Lower leg skin (tissue), 4 donors: ENCODE measurements around the gene SLC25A33. TPM values are rescaled to one million over a fixed set of nuclear protein-coding genes. Genes with fewer than 3 reads are reported as not detected.

Experiments
- DNase-seq, 2 donors: peaks; one replicate each; pipeline ENCODE4 v3.0.0-alpha.2; 2019; ENCODE audit warnings: low spot score in 2 of 2
- H3K4me3 ChIP-seq: fragments of 200-600 bp; sonication (generic); 2 replicates; pipeline ENCODE4 v1.5.1; 2017; ENCODE audit warnings: mild to moderate bottlenecking, low read depth; ENCODE audit not compliant: poor library complexity, severe bottlenecking
- POLR2A ChIP-seq, 2 donors: fragments of 450-650 bp; IDR thresholded peaks; one replicate each; pipeline ENCODE4 v1.6.1; 2016 to 2017; ENCODE audit warnings: antibody characterized with exemption in 2 of 2, mild to moderate bottlenecking in 1 of 2, moderate library complexity in 1 of 2
- WGBS, 2 donors: methylation state at CpG; one replicate each; pipeline ENCODE4 v1.1.5; 2018; 5-methylcytosine and 5-hydroxymethylcytosine counted together
- intact Hi-C: fragments of 100-400 bp; cut with DNase I; formaldehyde crosslinking; loops from one replicate; pipeline ENCODE4 v1.15.0; 2023; ENCODE audit warnings: low total_unique reads
- total RNA-seq, 4 donors: library from RNA; depleted of rRNA; stranded (reverse); fragments of >200 nt; gene quantifications; one replicate each; pipeline ENCODE4 v1.1.0, GENCODE V29; 2016
- TF ChIP-seq, protein P1 (sequence below), 3 donors: fragments of 450-650 bp; IDR thresholded peaks; one replicate each; pipeline ENCODE4 v1.5.1; 2016; ENCODE audit warnings: antibody characterized with exemption in 3 of 3, mild to moderate bottlenecking in 3 of 3, moderate library complexity in 2 of 3

The SLC25A33 gene
- total RNA-seq, 4 donors from 2014 or later: 2.2 to 6.9 (median 4.8) TPM

DNA sequence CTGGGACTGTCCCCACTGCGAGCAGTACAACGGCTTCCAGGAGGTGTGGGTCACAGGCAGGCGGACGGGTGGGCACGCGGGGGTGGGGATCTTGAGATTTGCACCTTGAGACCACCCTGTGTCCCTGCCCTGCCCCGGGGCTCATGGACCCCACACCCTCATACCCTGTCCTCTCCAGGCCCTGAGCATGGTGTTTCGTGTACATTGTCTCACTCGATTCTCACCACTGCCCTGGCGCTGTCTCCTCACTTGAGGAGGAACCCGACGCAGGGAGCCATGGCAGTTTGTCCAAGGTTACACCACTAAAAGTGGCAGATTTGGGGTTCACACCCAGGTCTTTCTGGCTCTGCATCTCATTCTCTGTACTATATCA is 56.7 kb downstream of the SLC25A33 start:
- WGBS, 2 donors: 90 to 93% methylated on average over 12 of the region's 12 CpGs
- no peak for DNase-seq
- intact Hi-C loops: no loop called here
- H3K4me3 ChIP-seq: no peak overlapping the region
- TF ChIP-seq, protein P1, sequence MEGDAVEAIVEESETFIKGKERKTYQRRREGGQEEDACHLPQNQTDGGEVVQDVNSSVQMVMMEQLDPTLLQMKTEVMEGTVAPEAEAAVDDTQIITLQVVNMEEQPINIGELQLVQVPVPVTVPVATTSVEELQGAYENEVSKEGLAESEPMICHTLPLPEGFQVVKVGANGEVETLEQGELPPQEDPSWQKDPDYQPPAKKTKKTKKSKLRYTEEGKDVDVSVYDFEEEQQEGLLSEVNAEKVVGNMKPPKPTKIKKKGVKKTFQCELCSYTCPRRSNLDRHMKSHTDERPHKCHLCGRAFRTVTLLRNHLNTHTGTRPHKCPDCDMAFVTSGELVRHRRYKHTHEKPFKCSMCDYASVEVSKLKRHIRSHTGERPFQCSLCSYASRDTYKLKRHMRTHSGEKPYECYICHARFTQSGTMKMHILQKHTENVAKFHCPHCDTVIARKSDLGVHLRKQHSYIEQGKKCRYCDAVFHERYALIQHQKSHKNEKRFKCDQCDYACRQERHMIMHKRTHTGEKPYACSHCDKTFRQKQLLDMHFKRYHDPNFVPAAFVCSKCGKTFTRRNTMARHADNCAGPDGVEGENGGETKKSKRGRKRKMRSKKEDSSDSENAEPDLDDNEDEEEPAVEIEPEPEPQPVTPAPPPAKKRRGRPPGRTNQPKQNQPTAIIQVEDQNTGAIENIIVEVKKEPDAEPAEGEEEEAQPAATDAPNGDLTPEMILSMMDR (IDR thresholded peaks at IDR 0.05): no peak
- TF ChIP-seq POLR2A (IDR thresholded peaks at IDR 0.05): no peak

- H3K4me3 ChIP-seq: no peak overlapping the region
- intact Hi-C loops: no loop called here
- TF ChIP-seq, protein P1 (IDR thresholded peaks at IDR 0.05): no peak
- TF ChIP-seq POLR2A (IDR thresholded peaks at IDR 0.05): no peak
- WGBS, 2 donors: 79 to 84% methylated on average over 21 to 27 of the region's 27 CpGs
- no peak for DNase-seq
Observed at GRCh38 chr1:9596415-9597123, 57.3 kb downstream of the SLC25A33 start.

- no peak for TF ChIP-seq POLR2A (IDR thresholded peaks at IDR 0.05)
- TF ChIP-seq, protein P1 (IDR thresholded peaks at IDR 0.05): no peak
- intact Hi-C loops: no loop called here
- 83 to 89% methylated on average over 14 of the region's 14 CpGs for WGBS, 2 donors
- H3K4me3 ChIP-seq: no peak overlapping the region
- no peak for DNase-seq
Observed at GRCh38 chr1:9597361-9598315, 58.4 kb downstream of the SLC25A33 start.

- TF ChIP-seq, protein P1 (IDR thresholded peaks at IDR 0.05): no peak
- TF ChIP-seq POLR2A (IDR thresholded peaks at IDR 0.05): no peak
- no peak for DNase-seq
- WGBS, 2 donors: 88 to 90% methylated on average over 16 to 18 of the region's 18 CpGs
- H3K4me3 ChIP-seq: no peak overlapping the region
- intact Hi-C loops: no loop called here
Observed at GRCh38 chr1:9598316-9598700, 59.0 kb downstream of the SLC25A33 start.

- 89 to 95% methylated on average over 10 of the region's 10 CpGs for WGBS, 2 donors
- H3K4me3 ChIP-seq: no peak overlapping the region
- intact Hi-C loops: no loop called here
- TF ChIP-seq, protein P1 (IDR thresholded peaks at IDR 0.05): no peak
- TF ChIP-seq POLR2A (IDR thresholded peaks at IDR 0.05): no peak
- no peak for DNase-seq
Observed at GRCh38 chr1:9599741-9600140, 60.5 kb downstream of the SLC25A33 start.
